Transverse colon (tissue), 4 donors: Measurements from ENCODE around the gene ZNF385B.

Source experiments
- EP300 ChIP-seq: sonication (generic); formaldehyde crosslinking; IDR thresholded peaks from one replicate; pipeline ENCODE4 v1.6.1; 2017; ENCODE audit warnings: antibody characterized with exemption, low read depth
- POLR2AphosphoS5 ChIP-seq, 3 donors: sonication (generic); formaldehyde crosslinking; IDR thresholded peaks; one replicate each; pipeline ENCODE4 v1.6.1; 2016; ENCODE audit warnings: antibody characterized with exemption in 3 of 3
- TF ChIP-seq, protein P1 (sequence below), 5 experiments: fragments of 200-600 bp in 3 of 5; fragments of 450-650 bp in 2 of 5; sonication (generic) in 3 of 5; IDR thresholded peaks; 1 replicate in 2 of 5; 2 replicates in 3 of 5; pipeline ENCODE4 v1.5.1; 2016 to 2017; ENCODE audit warnings: antibody characterized with exemption in 5 of 5, inconsistent platforms in 3 of 5, mild to moderate bottlenecking in 2 of 5, moderate library complexity in 1 of 5

DNA sequence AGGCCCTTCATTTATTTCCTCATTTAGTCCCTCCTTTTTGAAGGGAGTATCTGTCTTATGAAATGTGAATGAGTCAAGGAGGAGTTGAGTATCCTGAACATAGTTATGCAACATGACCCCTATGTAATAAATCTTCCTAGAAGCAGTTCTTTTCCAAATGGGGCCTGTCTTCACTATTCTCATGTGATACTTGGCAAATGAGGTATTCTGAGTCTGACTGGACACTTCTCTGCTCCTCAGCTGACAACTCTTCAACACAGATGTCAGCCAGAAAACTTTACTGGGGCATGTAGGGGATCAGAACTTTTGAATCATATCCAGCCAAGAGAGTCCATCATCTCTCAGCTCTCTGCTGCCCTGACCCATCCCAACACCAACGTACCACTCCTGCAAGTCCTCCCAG is 291.6 kb downstream of the ZNF385B start:
- TF ChIP-seq, protein P1, sequence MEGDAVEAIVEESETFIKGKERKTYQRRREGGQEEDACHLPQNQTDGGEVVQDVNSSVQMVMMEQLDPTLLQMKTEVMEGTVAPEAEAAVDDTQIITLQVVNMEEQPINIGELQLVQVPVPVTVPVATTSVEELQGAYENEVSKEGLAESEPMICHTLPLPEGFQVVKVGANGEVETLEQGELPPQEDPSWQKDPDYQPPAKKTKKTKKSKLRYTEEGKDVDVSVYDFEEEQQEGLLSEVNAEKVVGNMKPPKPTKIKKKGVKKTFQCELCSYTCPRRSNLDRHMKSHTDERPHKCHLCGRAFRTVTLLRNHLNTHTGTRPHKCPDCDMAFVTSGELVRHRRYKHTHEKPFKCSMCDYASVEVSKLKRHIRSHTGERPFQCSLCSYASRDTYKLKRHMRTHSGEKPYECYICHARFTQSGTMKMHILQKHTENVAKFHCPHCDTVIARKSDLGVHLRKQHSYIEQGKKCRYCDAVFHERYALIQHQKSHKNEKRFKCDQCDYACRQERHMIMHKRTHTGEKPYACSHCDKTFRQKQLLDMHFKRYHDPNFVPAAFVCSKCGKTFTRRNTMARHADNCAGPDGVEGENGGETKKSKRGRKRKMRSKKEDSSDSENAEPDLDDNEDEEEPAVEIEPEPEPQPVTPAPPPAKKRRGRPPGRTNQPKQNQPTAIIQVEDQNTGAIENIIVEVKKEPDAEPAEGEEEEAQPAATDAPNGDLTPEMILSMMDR (IDR thresholded peaks at IDR 0.05): no peak
- TF ChIP-seq EP300: no peak
- peak in 1 of 3 donors; percentile 63 for TF ChIP-seq POLR2AphosphoS5 (IDR thresholded peaks at IDR 0.05)
